ENCODE data around the gene RETREG1. TPM values are rescaled to one million over a fixed set of nuclear protein-coding genes. Genes with fewer than 3 reads are reported as not detected.
"Not testable (repeated sequence)": the region's sequence is repeated elsewhere in the genome, so short reads cannot be mapped to it uniquely, and the experiment has no call there.

Gene RETREG1
- total RNA-seq, 1 experiment from 2014 or later, result 5.1 TPM

GRCh38 chr5:16617274-16617968, 624 bp upstream of the RETREG1 start:
- TF ChIP-seq, protein P1, sequence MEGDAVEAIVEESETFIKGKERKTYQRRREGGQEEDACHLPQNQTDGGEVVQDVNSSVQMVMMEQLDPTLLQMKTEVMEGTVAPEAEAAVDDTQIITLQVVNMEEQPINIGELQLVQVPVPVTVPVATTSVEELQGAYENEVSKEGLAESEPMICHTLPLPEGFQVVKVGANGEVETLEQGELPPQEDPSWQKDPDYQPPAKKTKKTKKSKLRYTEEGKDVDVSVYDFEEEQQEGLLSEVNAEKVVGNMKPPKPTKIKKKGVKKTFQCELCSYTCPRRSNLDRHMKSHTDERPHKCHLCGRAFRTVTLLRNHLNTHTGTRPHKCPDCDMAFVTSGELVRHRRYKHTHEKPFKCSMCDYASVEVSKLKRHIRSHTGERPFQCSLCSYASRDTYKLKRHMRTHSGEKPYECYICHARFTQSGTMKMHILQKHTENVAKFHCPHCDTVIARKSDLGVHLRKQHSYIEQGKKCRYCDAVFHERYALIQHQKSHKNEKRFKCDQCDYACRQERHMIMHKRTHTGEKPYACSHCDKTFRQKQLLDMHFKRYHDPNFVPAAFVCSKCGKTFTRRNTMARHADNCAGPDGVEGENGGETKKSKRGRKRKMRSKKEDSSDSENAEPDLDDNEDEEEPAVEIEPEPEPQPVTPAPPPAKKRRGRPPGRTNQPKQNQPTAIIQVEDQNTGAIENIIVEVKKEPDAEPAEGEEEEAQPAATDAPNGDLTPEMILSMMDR (conservative IDR thresholded peaks at IDR 0.05; ENCODE audit: low read depth, low read length), result no peak
- CTCF ChIA-PET, result no interaction called here
- POLR2A ChIA-PET (ENCODE audit: low non-redundant PET), result no interaction called here
- BruUV-seq (replicated peaks), result no TSS peak
- H3K27me3 ChIP-seq (replicated peaks; ENCODE audit: insufficient read depth, low read depth, low read length, poor library complexity), result no peaks in the 10 kb centered on the region
- peak overlapping the region; percentile 61 for H3K4me3 ChIP-seq (ENCODE audit: low read depth, low read length, poor library complexity, severe bottlenecking)
- DNase-seq (ENCODE audit: low spot score), result no peak
- intact Hi-C loops (cut with micrococcal nuclease; ENCODE audit: unreplicated experiment), result no loop called here
- peaks cover 10% of the 10 kb centered on the region for H3K4me1 ChIP-seq (ENCODE audit: insufficient read depth, low read length, poor library complexity, severe bottlenecking)
- H3K27ac ChIP-seq (ENCODE audit: low read depth, low read length, poor library complexity, severe bottlenecking), result no peak overlapping the region
- no peaks in the 10 kb centered on the region for H3K9me3 ChIP-seq (ENCODE audit: low read depth, low read length, poor library complexity, severe bottlenecking)
- no peaks in the 10 kb centered on the region for H3K36me3 ChIP-seq (ENCODE audit: insufficient read depth, low read length, poor library complexity, severe bottlenecking)

GRCh38 chr5:16615741-16616535, 859 bp downstream of the RETREG1 start:
- no peaks in the 10 kb centered on the region for H3K27me3 ChIP-seq (replicated peaks; ENCODE audit: insufficient read depth, low read depth, low read length, poor library complexity)
- ChIA-PET CTCF (no interaction called here), POLR2A (ENCODE audit: low non-redundant PET) (no interaction called here)
- H3K9me3 ChIP-seq (ENCODE audit: low read depth, low read length, poor library complexity, severe bottlenecking), result no peaks in the 10 kb centered on the region
- DNase-seq (ENCODE audit: low spot score), result no peak
- no peaks in the 10 kb centered on the region for H3K36me3 ChIP-seq (ENCODE audit: insufficient read depth, low read length, poor library complexity, severe bottlenecking)
- intact Hi-C loops (cut with micrococcal nuclease; ENCODE audit: unreplicated experiment), result no loop called here
- TSS peak; percentile 24 for BruUV-seq (replicated peaks)
- no peak overlapping the region for H3K27ac ChIP-seq (ENCODE audit: low read depth, low read length, poor library complexity, severe bottlenecking)
- no peak for TF ChIP-seq EZH2 (IDR thresholded peaks at IDR 0.05; ENCODE audit: borderline replicate concordance, low read depth, low read length, poor library complexity, severe bottlenecking)
- TF ChIP-seq, protein P1 (conservative IDR thresholded peaks at IDR 0.05; ENCODE audit: low read depth, low read length), result no peak
- peak overlapping the region; percentile 61 for H3K4me3 ChIP-seq (ENCODE audit: low read depth, low read length, poor library complexity, severe bottlenecking)
- H3K4me1 ChIP-seq (ENCODE audit: insufficient read depth, low read length, poor library complexity, severe bottlenecking), result peaks cover 10% of the 10 kb centered on the region

- Histone ChIP-seq H3K4me1 (ENCODE audit: insufficient read depth, low read length, poor library complexity, severe bottlenecking) (peaks cover under 1% of the 10 kb centered on the region), H3K9me3 (ENCODE audit: low read depth, low read length, poor library complexity, severe bottlenecking) (no peaks in the 10 kb centered on the region), H3K27ac (ENCODE audit: low read depth, low read length, poor library complexity, severe bottlenecking) (no peak overlapping the region), H3K36me3 (ENCODE audit: insufficient read depth, low read length, poor library complexity, severe bottlenecking) (no peaks in the 10 kb centered on the region), H3K4me3 (ENCODE audit: low read depth, low read length, poor library complexity, severe bottlenecking) (no peak overlapping the region), H3K27me3 (replicated peaks; ENCODE audit: insufficient read depth, low read depth, low read length, poor library complexity) (no peaks in the 10 kb centered on the region)
- POLR2A ChIA-PET (ENCODE audit: low non-redundant PET), result no interaction called here
- intact Hi-C loops (cut with micrococcal nuclease; ENCODE audit: unreplicated experiment), result no loop called here
- no peak for DNase-seq (ENCODE audit: low spot score)
- TF ChIP-seq, protein P1 (conservative IDR thresholded peaks at IDR 0.05; ENCODE audit: low read depth, low read length), result no peak
- TF ChIP-seq EZH2 (IDR thresholded peaks at IDR 0.05; ENCODE audit: borderline replicate concordance, low read depth, low read length, poor library complexity, severe bottlenecking), result no peak
- CTCF ChIA-PET, result no interaction called here
- no TSS peak for BruUV-seq (replicated peaks)
Observed at GRCh38 chr5:16612007-16612406, 4.8 kb downstream of the RETREG1 start.

- BruUV-seq (replicated peaks); POLR2A ChIA-PET (ENCODE audit: low non-redundant PET); CTCF ChIA-PET: not testable (repeated sequence)
Observed at GRCh38 chr5:16610896-16611295, 5.9 kb downstream of the RETREG1 start.

More at GRCh38 chr5:16610896-16611295, 5.9 kb downstream of the RETREG1 start:
- DNase-seq (ENCODE audit: low spot score); H3K36me3 ChIP-seq (ENCODE audit: insufficient read depth, low read length, poor library complexity, severe bottlenecking); H3K9me3 ChIP-seq (ENCODE audit: low read depth, low read length, poor library complexity, severe bottlenecking); H3K4me3 ChIP-seq (ENCODE audit: low read depth, low read length, poor library complexity, severe bottlenecking); H3K4me1 ChIP-seq (ENCODE audit: insufficient read depth, low read length, poor library complexity, severe bottlenecking); H3K27me3 ChIP-seq (replicated peaks; ENCODE audit: insufficient read depth, low read depth, low read length, poor library complexity); intact Hi-C loops (cut with micrococcal nuclease; ENCODE audit: unreplicated experiment); H3K27ac ChIP-seq (ENCODE audit: low read depth, low read length, poor library complexity, severe bottlenecking): not testable (repeated sequence)
